K562 (cell line): ENCODE data around the gene SPRYD7. TPM values are rescaled to one million over a fixed set of nuclear protein-coding genes. Genes with fewer than 3 reads are reported as not detected.

Source experiments
- BCL6 ChIP-seq: fragments of 250-450 bp; sonication (Bioruptor Pico); IDR thresholded peaks from 2 replicates; pipeline ENCODE4 v1.4.0; 2020
- BCOR ChIP-seq: fragments of 450-650 bp; IDR thresholded peaks from 2 replicates; pipeline ENCODE4 v1.6.1; 2016
- CHD1 ChIP-seq: fragments of 200-600 bp; sonication (generic); IDR thresholded peaks from one replicate; pipeline ENCODE4 v1.6.1; 2012; ENCODE audit warnings: mild to moderate bottlenecking, moderate library complexity, low read length, inconsistent platforms
- CREM ChIP-seq: IDR thresholded peaks from 2 replicates; pipeline ENCODE4 v1.6.1; 2014; ENCODE audit warnings: antibody characterized with exemption, low read depth
- EGR1 ChIP-seq: fragments of 450-650 bp; conservative IDR thresholded peaks from 2 replicates; pipeline ENCODE4 v1.6.1; 2017; ENCODE audit warnings: mild to moderate bottlenecking
- ETV6 ChIP-seq, 3 experiments: fragments of 150-350 bp in 1 of 3; sonication (generic) in 1 of 3; formaldehyde crosslinking in 1 of 3; IDR thresholded peaks; 2 replicates each; pipeline versions ENCODE4 v1.6.1 to v1.8.0; 2014 to 2022; ENCODE audit warnings: borderline replicate concordance in 2 of 3, low read depth in 2 of 3, antibody characterized with exemption in 1 of 3, low read length in 1 of 3, mild to moderate bottlenecking in 1 of 3, missing genetic modification reagents in 1 of 3
- HLTF ChIP-seq: fragments of 450-650 bp; IDR thresholded peaks from 2 replicates; pipeline ENCODE4 v1.6.1; 2016
- HMGN3 ChIP-seq: IDR thresholded peaks from 2 replicates; pipeline ENCODE4 v1.6.1; 2011; ENCODE audit warnings: borderline replicate concordance, low read depth, mild to moderate bottlenecking, mixed read lengths, low read length; ENCODE audit not compliant: insufficient read length; ENCODE audit errors: extremely low read depth
- KDM4B ChIP-seq, 2 experiments: fragments of 450-650 bp in 1 of 2; sonication (generic) in 1 of 2; IDR thresholded peaks; 2 replicates each; pipeline ENCODE4 v1.6.1; 2016 to 2017; ENCODE audit warnings: borderline replicate concordance in 2 of 2, antibody characterized with exemption in 1 of 2, low read depth in 1 of 2, mild to moderate bottlenecking in 1 of 2
- MAFF ChIP-seq: IDR thresholded peaks from 2 replicates; pipeline ENCODE4 v1.6.1; 2012; ENCODE audit warnings: low read length, improper control_type of control experiment
- NFIX ChIP-seq: fragments of 250-450 bp; sonication (Bioruptor Pico); IDR thresholded peaks from 2 replicates; pipeline ENCODE4 v1.4.0; 2020; ENCODE audit warnings: low read depth, mild to moderate bottlenecking, moderate library complexity
- PTTG1 ChIP-seq: fragments of 450-650 bp; IDR thresholded peaks from 2 replicates; pipeline ENCODE4 v1.6.1; 2016; ENCODE audit warnings: low read depth, mild to moderate bottlenecking, missing genetic modification characterization, missing compliant biosample characterization
- RAD51 ChIP-seq: fragments of 450-650 bp; IDR thresholded peaks from 2 replicates; pipeline ENCODE4 v1.7.1; 2016; ENCODE audit warnings: low read depth, mild to moderate bottlenecking, borderline replicate concordance
- RBM22 ChIP-seq: fragments of 200-400 bp; formaldehyde crosslinking; IDR thresholded peaks from 2 replicates; pipeline ENCODE4 v1.6.1; 2018; ENCODE audit warnings: low read length, low read depth; ENCODE audit not compliant: poor library complexity, severe bottlenecking
- REST ChIP-seq, 2 experiments: fragments of 450-650 bp; formaldehyde crosslinking in 1 of 2; IDR thresholded peaks; 2 replicates each; pipeline versions ENCODE4 v1.4.0 to v1.6.1; 2014 to 2020; ENCODE audit warnings: mild to moderate bottlenecking in 2 of 2, borderline replicate concordance in 1 of 2, low read depth in 1 of 2
- SMARCE1 ChIP-seq: fragments of 450-650 bp; IDR thresholded peaks from 2 replicates; pipeline ENCODE4 v1.7.1; 2016; ENCODE audit warnings: mild to moderate bottlenecking
- TAF1 ChIP-seq: IDR thresholded peaks from 2 replicates; pipeline ENCODE4 v1.6.1; 2011; ENCODE audit warnings: mild to moderate bottlenecking, low read length, moderate library complexity; ENCODE audit not compliant: insufficient read depth, control insufficient read depth, severe bottlenecking; ENCODE audit errors: extremely low read depth
- TEAD4 ChIP-seq, 2 experiments: sonication (generic) in 1 of 2; formaldehyde crosslinking in 1 of 2; IDR thresholded peaks; 2 replicates each; pipeline versions ENCODE4 v1.6.1 to v1.8.0; 2012 to 2022; ENCODE audit warnings: borderline replicate concordance in 1 of 2, inconsistent platforms in 1 of 2, low read length in 1 of 2, mild to moderate bottlenecking in 1 of 2, missing genetic modification reagents in 1 of 2
- ZFP1 ChIP-seq: fragments of 450-650 bp; formaldehyde crosslinking; IDR thresholded peaks from 2 replicates; pipeline ENCODE4 v1.4.0; 2020; ENCODE audit warnings: mild to moderate bottlenecking, mixed read lengths
- ZFP36 ChIP-seq: fragments of 150-350 bp; IDR thresholded peaks from 2 replicates; pipeline ENCODE4 v1.6.1; 2018; ENCODE audit warnings: low read length, low read depth; ENCODE audit not compliant: partially characterized antibody
- polyA plus RNA-seq, 8 experiments: library from polyadenylated mRNA; depleted of rRNA in 4 of 8; stranded (reverse) in 5 of 8; unstranded in 3 of 8; fragments of >200 nt; fragmentation: Nextera tagmentation in 2 of 8; fragmentation: Illumina TruSeq in 1 of 8; extraction: Ambion mirVana in 2 of 8; extraction: Trizol in 1 of 8; gene quantifications; 2 replicates each; pipeline versions ENCODE4 v1.2.1 to v1.2.3, GENCODE V29; 2011 to 2014; ENCODE audit warnings: inconsistent platforms in 1 of 8, missing spikeins in 1 of 8
- total RNA-seq, 7 experiments: library from RNA; depleted of rRNA in 6 of 7; stranded (reverse); fragments of >200 nt in 6 of 7; fragmentation: Illumina TruSeq in 2 of 7; extraction: Trizol in 2 of 7; gene quantifications; 2 replicates each; pipeline versions ENCODE4 v1.2.1 to v1.2.3, GENCODE V29; 2011 to 2021; ENCODE audit warnings: low replicate concordance in 1 of 7

SPRYD7 gene
- total and polyA plus RNA-seq, 9 of the 15 experiments (the other 6 are each of a cell fraction or from before 2014, with no cell fraction given) = 4.3 to 11.0 (median 7.9) TPM

GRCh38 chr13:49935171-49936074 is 717 bp downstream of the SPRYD7 start (continued):
- no peak for TF ChIP-seq KDM4B (IDR thresholded peaks at IDR 0.05; ENCODE audit: borderline replicate concordance in 2 of 2, low read depth in 1 of 2)
- peak; percentile 22 for TF ChIP-seq CHD1
- TF ChIP-seq HLTF = no peak
- no peak for TF ChIP-seq CREM
- TF ChIP-seq REST (IDR thresholded peaks at IDR 0.05; ENCODE audit: borderline replicate concordance) = no peak
- no peak for TF ChIP-seq REST (CRISPR knock-in tag; IDR thresholded peaks at IDR 0.05; ENCODE audit: low read depth)
- TF ChIP-seq BCOR = peak; percentile 50; the same call in 1 of the 2 replicates
- TF ChIP-seq PTTG1 (tag) = no peak
- no peak for TF ChIP-seq RAD51
- TF ChIP-seq SMARCE1 = no peak
- no peak for TF ChIP-seq RBM22
- no peak for TF ChIP-seq MAFF
- no peak for TF ChIP-seq NFIX (CRISPR knock-in tag)
- TF ChIP-seq ZFP36 = no peak
- TF ChIP-seq BCL6 (CRISPR knock-in tag) = no peak
- TF ChIP-seq ZFP1 (CRISPR knock-in tag) = no peak
- TF ChIP-seq HMGN3 = no peak
- TF ChIP-seq ETV6 (IDR thresholded peaks at IDR 0.05; ENCODE audit: borderline replicate concordance in 1 of 2, low read depth in 2 of 2, low read length in 1 of 2) = no peak
- no peak for TF ChIP-seq ETV6 (CRISPR knock-in tag; IDR thresholded peaks at IDR 0.05; ENCODE audit: borderline replicate concordance)
- TF ChIP-seq TAF1 = no peak
- peak; percentile 49 for TF ChIP-seq EGR1
- no peak for TF ChIP-seq TEAD4 (IDR thresholded peaks at IDR 0.05; ENCODE audit: low read length)
- no peak for TF ChIP-seq TEAD4 (CRISPR knock-in tag; IDR thresholded peaks at IDR 0.05; ENCODE audit: borderline replicate concordance)
